ENCODE measurements around the gene TAOK3. TPM values are rescaled to one million over a fixed set of nuclear protein-coding genes. Genes with fewer than 3 reads are reported as not detected.
"Not testable (repeated sequence)": the region's sequence is repeated elsewhere in the genome, so short reads cannot be mapped to it uniquely, and the experiment has no call there.

Gene TAOK3
- total RNA-seq, 2 donors from 2014 or later = 51.2 to 71.5 TPM

DNA sequence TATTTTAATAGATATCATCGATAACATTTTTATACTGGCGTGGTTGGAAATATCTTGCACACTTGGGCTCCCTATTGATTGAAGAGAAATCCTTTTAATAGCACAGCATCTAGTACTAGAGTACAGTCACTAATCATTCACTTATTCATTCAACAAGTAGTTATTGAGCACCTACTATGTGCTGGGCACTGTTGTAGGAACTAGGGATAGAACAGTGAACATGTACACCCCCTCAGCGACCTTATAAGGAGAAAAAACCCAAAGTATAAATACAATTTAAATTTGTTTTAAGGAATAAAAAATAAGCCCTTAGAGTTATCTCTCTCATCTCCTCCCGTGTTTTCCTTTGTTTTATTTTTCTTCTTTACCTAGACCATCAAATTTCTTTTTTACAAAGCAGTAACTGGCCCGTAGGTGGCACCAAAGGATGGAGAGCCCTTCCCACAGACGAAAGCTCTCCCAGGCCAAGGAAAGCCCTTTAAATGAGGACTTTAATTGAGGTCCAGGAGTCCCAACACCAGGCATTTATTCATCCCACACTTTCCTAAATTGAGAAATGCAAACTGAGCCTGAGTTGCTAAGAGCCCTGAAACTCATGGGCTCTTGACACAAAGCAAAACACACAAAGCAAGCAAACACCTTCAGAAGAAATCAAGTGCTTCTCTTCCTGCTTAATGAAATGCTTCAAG lies 207.8 kb downstream of the TAOK3 start:
- no peak for ATAC-seq
- Mint-ChIP-seq H3K9me3 (peaks cover 0 to 1% of the 10 kb centered on the region in 2 donors), H3K36me3 (peaks cover 18% of the 10 kb centered on the region in 2 donors), H3K27ac (peak overlapping the region in 1 of 2 donors; percentile 5)
- no peak for DNase-seq (ENCODE audit: low spot score in 2 of 2)

DNA sequence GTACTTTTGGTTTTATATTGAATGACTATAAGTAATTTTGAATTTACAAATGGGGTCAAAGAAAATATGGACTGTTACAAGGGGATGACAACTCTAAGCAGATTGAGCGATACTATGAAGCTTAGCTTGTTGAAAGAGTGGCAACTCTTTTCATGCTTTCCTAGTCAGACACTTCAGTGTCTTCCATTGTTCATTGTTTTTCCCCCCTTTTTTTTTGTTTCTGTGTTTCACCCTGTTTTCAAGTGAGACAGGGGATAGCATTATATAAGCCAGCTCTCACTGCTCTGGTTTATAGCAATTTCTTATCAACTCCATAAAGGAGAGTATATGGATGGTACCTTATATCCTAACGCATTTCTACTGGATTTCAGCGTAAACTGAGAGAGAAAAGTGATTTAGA lies 212.2 kb downstream of the TAOK3 start:
- ATAC-seq (no peak), DNase-seq (ENCODE audit: low spot score in 2 of 2) (no peak)
- peaks cover 10 to 19% of the 10 kb centered on the region in 2 donors for H3K36me3 Mint-ChIP-seq
- no peak overlapping the region for H3K27ac Mint-ChIP-seq
- H3K9me3 Mint-ChIP-seq = no peaks in the 10 kb centered on the region

DNA sequence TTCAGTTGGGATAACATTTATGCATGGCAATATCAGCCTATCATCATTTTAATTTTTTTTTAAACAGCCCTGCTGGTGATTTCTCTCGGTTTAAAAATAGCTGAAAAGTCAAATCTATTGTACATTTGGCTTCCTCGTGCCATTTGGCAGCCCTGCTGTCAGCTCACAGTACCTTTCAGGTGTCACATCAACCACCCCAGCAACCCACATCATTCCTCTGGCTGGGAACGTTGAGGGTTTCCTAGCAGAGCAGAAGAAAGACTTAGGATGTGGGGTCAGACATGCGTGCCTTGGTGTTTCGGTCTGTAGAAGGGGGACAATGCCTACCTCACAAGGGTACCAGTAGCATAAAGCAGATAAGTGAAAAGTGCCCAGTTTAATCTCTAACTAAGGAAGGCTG lies 221.0 kb downstream of the TAOK3 start:
- no peaks in the 10 kb centered on the region for H3K9me3 Mint-ChIP-seq
- DNase-seq (ENCODE audit: low spot score in 2 of 2) (no peak), ATAC-seq (no peak)
- no peak overlapping the region for H3K27ac Mint-ChIP-seq
- H3K36me3 Mint-ChIP-seq = peaks cover 6 to 7% of the 10 kb centered on the region in 2 donors

DNA sequence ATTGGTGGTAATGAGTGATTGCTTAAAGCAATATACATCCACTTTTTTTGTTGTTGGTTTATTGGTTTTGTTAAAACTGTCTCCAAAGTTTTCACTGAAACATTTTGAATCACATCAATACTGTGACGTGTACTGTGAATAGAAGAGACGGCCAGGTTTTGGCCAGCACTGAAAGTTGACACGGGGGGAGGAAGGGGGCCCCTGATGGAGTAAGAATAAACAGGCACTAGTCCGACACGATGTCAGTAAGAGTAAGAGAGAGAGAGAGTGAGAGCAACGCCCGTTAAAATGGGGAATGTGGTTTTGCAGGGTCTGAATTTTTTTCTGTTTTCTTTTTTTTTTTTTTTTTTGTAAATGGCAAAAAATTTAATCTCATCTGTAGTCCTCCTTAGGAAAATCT lies 222.1 kb downstream of the TAOK3 start:
- ATAC-seq (no peak), DNase-seq (ENCODE audit: low spot score in 2 of 2) (no peak)
- Mint-ChIP-seq H3K27ac (peak overlapping the region in 1 of 2 donors; percentile 91), H3K9me3 (no peaks in the 10 kb centered on the region), H3K36me3 (peaks cover 6 to 8% of the 10 kb centered on the region in 2 donors)

DNA sequence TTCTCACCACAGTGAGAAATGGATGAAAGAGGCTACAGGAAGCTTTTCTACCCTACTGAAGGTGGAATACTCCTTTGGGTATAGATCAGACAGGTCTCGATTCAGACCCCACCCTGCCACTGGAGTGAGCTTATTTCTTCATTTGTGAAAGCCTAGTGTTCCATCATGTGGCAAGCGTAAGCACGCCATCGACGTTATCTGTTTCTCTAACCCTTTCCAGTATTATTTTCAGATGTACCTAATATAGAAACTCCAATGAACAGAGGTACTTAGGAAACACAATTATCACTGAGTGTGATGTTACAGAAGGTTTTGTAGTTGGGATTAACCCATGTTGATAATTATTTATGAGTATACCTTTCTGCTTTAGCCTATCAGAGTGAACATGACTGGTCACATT lies 224.4 kb downstream of the TAOK3 start:
- DNase-seq (ENCODE audit: low spot score in 2 of 2) = no peak
- H3K9me3 Mint-ChIP-seq = no peaks in the 10 kb centered on the region
- H3K27ac Mint-ChIP-seq = peak overlapping the region; percentile 64 to 93
- ATAC-seq = peak in 1 of 2 donors; percentile 7
- H3K36me3 Mint-ChIP-seq = peaks cover 12 to 21% of the 10 kb centered on the region in 2 donors

DNA sequence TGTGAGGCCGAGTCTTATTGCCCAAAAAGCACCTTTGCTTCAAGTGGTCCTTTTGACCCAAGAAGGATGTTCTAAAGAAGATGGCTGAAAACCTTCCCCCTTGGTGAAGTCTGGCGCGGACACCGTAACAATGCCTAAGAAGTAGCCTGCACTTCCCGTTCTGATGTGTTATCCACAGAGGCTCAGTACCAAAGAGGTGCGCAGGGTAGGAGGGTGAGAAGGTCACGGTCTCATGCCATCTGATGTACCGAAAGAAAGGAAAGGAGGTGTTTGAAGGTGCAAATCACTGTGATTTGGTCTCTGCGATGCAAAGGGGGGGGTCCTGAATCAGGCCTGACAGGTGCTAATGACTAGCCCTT lies 226.9 kb downstream of the TAOK3 start:
- DNase-seq (ENCODE audit: low spot score in 2 of 2) (no peak), ATAC-seq (no peak)
- Mint-ChIP-seq H3K27ac (peak overlapping the region; percentile 79 to 86), H3K9me3 (no peaks in the 10 kb centered on the region), H3K36me3 (peaks cover 12 to 36% of the 10 kb centered on the region in 2 donors)

DNA sequence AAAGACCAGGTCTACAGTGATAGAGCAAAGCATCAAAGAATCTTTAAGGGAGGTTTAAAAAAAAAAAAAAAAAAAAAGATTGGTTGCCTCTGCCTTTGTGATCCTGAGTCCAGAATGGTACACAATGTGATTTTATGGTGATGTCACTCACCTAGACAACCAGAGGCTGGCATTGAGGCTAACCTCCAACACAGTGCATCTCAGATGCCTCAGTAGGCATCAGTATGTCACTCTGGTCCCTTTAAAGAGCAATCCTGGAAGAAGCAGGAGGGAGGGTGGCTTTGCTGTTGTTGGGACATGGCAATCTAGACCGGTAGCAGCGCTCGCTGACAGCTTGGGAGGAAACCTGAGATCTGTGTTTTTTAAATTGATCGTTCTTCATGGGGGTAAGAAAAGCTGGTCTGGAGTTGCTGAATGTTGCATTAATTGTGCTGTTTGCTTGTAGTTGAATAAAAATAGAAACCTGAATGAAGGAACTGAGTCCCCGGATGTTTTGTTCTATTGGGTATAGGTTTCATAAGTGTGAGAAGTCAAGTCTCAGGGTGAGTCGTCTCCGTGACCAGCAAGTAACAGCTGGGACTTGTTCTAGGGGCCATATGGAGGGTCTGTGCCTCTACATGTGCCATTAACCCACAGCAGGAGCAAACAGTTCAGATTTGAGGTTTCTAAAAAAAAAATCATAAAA lies 227.5 kb downstream of the TAOK3 start:
- no peak for DNase-seq (ENCODE audit: low spot score in 2 of 2)
- Mint-ChIP-seq H3K9me3 (no peaks in the 10 kb centered on the region), H3K36me3 (peaks cover 18 to 41% of the 10 kb centered on the region in 2 donors), H3K27ac (peak overlapping the region; percentile 79 to 86)
- no peak for ATAC-seq

DNA sequence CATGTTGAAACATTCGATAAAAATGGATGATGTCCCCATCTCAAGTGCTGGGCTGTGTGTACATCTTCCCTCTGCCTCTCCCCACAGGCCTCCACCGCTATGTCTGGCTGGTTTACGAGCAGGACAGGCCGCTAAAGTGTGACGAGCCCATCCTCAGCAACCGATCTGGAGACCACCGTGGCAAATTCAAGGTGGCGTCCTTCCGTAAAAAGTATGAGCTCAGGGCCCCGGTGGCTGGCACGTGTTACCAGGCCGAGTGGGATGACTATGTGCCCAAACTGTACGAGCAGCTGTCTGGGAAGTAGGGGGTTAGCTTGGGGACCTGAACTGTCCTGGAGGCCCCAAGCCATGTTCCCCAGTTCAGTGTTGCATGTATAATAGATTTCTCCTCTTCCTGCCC lies 228.2 kb downstream of the TAOK3 start:
- H3K36me3 Mint-ChIP-seq = peaks cover 25 to 48% of the 10 kb centered on the region in 2 donors
- H3K9me3 Mint-ChIP-seq = no peaks in the 10 kb centered on the region
- no peak for DNase-seq (ENCODE audit: low spot score in 2 of 2)
- ATAC-seq = no peak
- H3K27ac Mint-ChIP-seq = peak overlapping the region; percentile 79 to 86

DNA sequence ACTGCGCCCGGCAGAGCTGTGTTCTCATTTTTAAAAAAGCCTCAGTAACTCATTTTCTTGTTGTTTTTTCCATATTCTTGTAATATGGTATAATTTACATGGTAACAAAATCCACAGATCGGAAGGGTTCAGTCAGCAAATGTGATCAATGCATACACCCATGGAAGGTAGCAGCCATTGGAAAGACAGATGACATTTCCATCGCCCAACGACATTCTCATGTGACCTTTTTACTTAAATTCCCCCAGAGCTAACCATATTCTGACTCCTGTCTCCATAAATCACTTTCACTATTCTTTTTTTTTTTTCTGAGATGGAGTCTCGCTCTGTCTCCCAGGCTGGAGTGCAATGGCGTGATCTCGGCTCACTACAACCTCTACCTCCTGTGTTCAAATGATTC lies 231.9 kb downstream of the TAOK3 start:
- Mint-ChIP-seq H3K27ac (peak overlapping the region in 1 of 2 donors; percentile 94), H3K36me3 (peaks cover 33 to 53% of the 10 kb centered on the region in 2 donors), H3K9me3 (no peaks in the 10 kb centered on the region)
- no peak for DNase-seq (ENCODE audit: low spot score in 2 of 2)
- no peak for ATAC-seq

DNA sequence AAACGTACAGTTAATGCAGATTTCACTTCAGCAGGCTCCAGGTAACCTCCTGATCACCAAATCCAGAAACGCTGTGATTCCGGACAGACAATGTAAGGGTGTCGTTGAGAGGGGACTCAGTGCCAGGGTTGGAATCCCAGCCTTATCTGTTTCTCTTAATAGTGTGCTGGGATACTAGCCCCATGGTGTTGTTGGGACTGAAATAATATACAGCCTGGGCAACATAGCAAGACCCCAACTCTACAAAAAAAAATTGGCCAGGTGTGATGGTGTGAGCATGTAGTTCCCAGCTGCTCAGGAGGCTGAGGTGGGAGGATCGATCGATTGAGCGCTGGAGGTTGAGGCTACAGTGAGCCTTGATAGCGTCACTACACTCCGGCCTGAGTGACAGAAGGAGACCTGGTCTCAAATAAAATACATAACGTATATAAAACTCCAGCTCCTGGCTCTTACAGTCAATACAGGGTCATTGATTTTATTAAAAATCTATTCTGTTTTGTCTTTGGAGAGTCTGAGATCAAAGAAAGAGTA lies 235.5 kb downstream of the TAOK3 start:
- H3K27ac Mint-ChIP-seq = peak overlapping the region; percentile 78 to 96
- H3K36me3 Mint-ChIP-seq = peaks cover 30 to 38% of the 10 kb centered on the region in 2 donors
- no peak for ATAC-seq

DNA sequence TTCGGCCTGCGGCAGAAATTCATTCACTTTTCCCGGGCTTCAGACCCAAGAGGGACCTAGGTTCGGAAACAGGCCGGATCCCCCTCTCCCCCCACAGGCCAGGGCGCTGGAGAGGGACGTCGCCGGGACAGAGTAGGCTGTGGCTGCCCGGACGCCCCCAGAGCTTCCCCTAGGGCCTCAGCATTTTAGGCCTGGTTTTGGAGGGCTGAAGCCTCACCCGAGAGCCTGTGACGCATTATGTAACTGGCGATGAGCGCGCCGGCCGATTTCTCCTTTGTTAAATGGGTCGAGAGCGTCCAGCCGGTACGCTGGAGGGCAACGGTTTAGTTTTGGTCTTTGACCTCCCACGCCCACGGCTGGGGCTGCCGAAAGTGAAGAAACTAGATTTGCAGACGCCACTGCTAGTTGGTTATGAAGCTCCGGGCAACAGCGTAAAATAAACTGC lies 236.1 kb downstream of the TAOK3 start:
- DNase-seq (ENCODE audit: low spot score in 2 of 2) (peak; percentile 39 to 57), ATAC-seq (peak; percentile 17 to 35)
- no peaks in the 10 kb centered on the region for H3K9me3 Mint-ChIP-seq
- peaks cover 30 to 35% of the 10 kb centered on the region in 2 donors for H3K36me3 Mint-ChIP-seq
- peak overlapping the region; percentile 78 to 96 for H3K27ac Mint-ChIP-seq

More for the DNA sequence above, 235.5 kb downstream of the TAOK3 start:
- no peak for DNase-seq (ENCODE audit: low spot score in 2 of 2)
- H3K9me3 Mint-ChIP-seq = no peaks in the 10 kb centered on the region

DNA sequence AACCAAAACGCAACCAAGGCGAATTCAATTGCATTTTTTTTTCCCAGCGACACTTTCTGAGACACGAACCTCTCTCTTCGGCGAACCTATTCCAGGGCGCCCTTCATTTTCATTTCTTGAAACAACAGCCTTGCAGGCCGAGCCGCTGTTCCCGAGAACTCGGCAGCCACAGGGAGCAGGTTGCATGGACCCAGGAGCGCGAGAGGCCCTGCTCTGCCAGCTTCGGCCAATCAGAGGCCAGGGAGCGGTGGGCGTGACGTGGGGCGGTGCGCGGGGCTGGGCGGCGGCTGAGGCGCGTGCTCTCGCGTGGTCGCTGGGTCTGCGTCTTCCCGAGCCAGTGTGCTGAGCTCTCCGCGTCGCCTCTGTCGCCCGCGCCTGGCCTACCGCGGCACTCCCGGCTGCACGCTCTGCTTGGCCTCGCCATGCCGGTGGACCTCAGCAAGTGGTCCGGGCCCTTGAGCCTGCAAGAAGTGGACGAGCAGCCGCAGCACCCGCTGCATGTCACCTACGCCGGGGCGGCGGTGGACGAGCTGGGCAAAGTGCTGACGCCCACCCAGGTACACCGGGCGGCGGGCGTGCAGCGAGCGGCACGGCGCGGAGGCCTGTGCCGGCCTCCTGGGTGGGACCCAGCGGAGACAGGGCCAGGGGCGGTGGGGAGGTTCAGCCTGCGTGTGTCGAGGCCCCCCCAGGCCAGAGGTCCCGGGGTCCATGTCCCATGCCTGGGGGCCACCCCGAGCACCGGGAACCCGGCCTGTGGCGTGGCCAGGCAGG lies 236.7 kb downstream of the TAOK3 start, which contains the start of gene PEBP1:
Gene PEBP1, plus strand, starts transcription at position 337 of the 771 bp plus-strand sequence. Its CDS starts 86 bp downstream, at position 423.
- DNase-seq (ENCODE audit: low spot score in 2 of 2) = peak; percentile 94
- peak within 1 kb of the TSS; percentile 78 to 96 for H3K27ac Mint-ChIP-seq
- peak; percentile 99 to 100 for ATAC-seq
- H3K36me3 Mint-ChIP-seq = peaks cover 30% of the 10 kb centered on the region in 2 donors
- H3K9me3 Mint-ChIP-seq = no peaks in the 10 kb centered on the region

DNA sequence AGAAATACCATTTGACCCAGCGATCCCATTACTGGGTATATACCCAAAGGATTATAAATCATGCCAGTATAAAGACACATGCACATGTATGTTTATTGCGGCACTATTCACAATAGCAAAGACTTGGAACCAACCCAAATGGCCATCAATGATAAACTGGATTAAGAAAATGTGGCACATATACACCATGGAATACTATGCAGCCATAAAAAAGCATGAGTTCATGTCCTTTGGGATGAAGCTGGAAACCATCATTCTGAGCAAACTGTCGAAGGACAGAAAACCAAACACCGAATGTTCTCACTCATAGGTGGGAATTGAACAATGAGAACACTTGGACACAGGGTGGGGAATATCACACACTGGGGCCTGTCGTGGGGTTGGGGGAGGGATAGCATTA lies 243.3 kb downstream of the TAOK3 start:
- not testable (repeated sequence) for H3K27ac Mint-ChIP-seq; H3K9me3 Mint-ChIP-seq; DNase-seq (ENCODE audit: low spot score in 2 of 2); H3K36me3 Mint-ChIP-seq; ATAC-seq

DNA sequence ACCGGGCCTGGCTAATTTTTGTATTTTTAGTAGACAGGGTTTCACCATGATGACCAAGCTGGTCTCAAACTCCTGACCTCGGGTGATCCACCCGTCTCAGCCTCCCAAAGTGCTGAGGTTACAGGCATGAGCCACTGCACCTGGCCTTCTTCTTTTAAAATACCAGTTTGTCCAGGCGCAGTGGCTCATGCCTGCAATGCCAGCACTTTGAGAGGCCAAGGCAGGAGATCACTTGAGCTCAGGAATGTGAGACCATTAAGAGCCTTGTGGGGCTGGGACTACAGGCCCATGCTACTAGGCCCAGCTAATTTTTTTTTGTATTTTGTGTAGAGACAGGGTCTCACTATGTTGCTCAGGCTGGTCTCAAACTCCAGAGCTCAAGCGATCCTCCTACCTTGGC lies 244.8 kb downstream of the TAOK3 start:
- no peak overlapping the region for H3K27ac Mint-ChIP-seq
- no peak for ATAC-seq
- no peak for DNase-seq (ENCODE audit: low spot score in 2 of 2)
- no peaks in the 10 kb centered on the region for H3K9me3 Mint-ChIP-seq
- H3K36me3 Mint-ChIP-seq = no peaks in the 10 kb centered on the region

DNA sequence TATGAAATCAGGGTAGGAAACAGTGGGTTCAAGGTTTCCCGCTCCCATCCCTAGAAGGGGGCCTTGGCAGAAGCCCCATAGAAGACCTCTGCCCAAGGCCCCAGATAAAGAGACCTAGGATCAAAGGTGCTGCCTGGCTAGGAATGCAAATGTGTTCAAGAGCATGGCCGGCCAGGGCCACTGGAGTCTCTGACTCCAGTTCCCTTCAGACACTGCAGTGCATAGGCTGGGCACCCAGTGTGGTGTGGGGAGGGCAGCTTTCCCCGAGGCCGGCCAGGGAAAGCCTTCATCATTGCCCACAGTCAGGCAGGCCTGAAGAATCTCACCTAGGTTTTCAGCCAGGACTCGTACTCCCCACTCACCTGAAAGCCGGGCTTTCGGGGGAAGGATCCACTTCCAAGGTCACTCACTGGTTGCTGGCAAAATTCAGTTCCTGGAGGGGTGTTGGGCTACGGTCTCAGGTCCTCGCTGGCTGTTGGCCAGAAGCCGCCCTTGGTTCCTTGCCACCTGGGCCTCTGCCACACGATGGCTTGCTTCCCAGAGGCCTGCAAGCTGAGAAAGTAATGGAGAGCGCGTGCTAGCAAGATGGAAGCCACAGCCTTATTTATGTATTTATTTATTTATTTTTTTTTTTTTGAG lies 246.5 kb downstream of the TAOK3 start:
- DNase-seq (ENCODE audit: low spot score in 2 of 2) (no peak), ATAC-seq (no peak)
- H3K9me3 Mint-ChIP-seq = no peaks in the 10 kb centered on the region
- H3K36me3 Mint-ChIP-seq = no peaks in the 10 kb centered on the region
- peak overlapping the region in 1 of 2 donors; percentile 85 for H3K27ac Mint-ChIP-seq

DNA sequence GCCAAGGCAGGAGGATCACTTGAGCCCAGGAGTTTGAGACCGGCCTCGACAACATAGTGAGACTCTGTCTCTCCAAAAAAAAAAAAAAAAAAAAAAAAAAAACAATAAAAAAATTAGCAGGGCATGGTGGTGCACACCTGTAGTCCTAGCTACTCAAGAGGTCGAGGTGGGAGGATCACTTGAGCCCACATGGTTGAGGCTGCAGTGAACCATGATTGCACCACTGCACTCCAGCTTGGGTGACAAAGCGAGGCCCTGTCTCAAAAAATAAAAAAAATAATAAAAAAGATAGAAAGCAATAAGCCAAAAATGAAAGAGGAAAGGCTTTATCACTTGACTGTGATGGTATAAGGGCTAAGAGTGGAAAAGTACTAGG lies 247.0 kb downstream of the TAOK3 start:
- no peaks in the 10 kb centered on the region for H3K9me3 Mint-ChIP-seq

More for the DNA sequence above, 247.0 kb downstream of the TAOK3 start:
- ATAC-seq (no peak), DNase-seq (ENCODE audit: low spot score in 2 of 2) (no peak)
- Mint-ChIP-seq H3K27ac (no peak overlapping the region), H3K36me3 (no peaks in the 10 kb centered on the region)

Data from activated naive CD4-positive, alpha-beta T cell treated with anti-CD3 and anti-CD28 coated beads, Interleukin-2, amount 50 U/mL, for 72 hours (primary cell).